OCI-LY7 (cell line): ENCODE data around the gene CATSPERZ.
A peak's percentile ranks its signal among the peaks of the same experiment; 100 is the strongest.

Experiments used
- EZH2phosphoT487 ChIP-seq: fragments of 200-600 bp; sonication (generic); IDR thresholded peaks from 2 replicates; pipeline ENCODE4 v1.6.1; 2018; ENCODE audit warnings: low read depth, borderline replicate concordance, mild to moderate bottlenecking, mixed run types, antibody characterized with exemption, low read length, moderate library complexity, mixed read lengths
- TF ChIP-seq, protein P1 (sequence below): fragments of 200-600 bp; sonication (generic); conservative IDR thresholded peaks from 2 replicates; pipeline ENCODE4 v1.5.1; 2014; ENCODE audit warnings: mild to moderate bottlenecking, antibody characterized with exemption, low read length, moderate library complexity, mixed read lengths

- TF ChIP-seq, protein P1, sequence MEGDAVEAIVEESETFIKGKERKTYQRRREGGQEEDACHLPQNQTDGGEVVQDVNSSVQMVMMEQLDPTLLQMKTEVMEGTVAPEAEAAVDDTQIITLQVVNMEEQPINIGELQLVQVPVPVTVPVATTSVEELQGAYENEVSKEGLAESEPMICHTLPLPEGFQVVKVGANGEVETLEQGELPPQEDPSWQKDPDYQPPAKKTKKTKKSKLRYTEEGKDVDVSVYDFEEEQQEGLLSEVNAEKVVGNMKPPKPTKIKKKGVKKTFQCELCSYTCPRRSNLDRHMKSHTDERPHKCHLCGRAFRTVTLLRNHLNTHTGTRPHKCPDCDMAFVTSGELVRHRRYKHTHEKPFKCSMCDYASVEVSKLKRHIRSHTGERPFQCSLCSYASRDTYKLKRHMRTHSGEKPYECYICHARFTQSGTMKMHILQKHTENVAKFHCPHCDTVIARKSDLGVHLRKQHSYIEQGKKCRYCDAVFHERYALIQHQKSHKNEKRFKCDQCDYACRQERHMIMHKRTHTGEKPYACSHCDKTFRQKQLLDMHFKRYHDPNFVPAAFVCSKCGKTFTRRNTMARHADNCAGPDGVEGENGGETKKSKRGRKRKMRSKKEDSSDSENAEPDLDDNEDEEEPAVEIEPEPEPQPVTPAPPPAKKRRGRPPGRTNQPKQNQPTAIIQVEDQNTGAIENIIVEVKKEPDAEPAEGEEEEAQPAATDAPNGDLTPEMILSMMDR = peak; percentile 29; the same call in 1 of the 2 replicates
- TF ChIP-seq EZH2phosphoT487 = no peak
These were observed 14.1 kb downstream of the CATSPERZ start for GRCh38 chr11:64314146-64314804.
